Measurements from ENCODE around the gene RRAGA.
"Not testable (repeated sequence)": the region's sequence is repeated elsewhere in the genome, so short reads cannot be mapped to it uniquely, and the experiment has no call there.

The RRAGA gene

GRCh38 chr9:19085295-19085694 is 36.1 kb downstream of the RRAGA start:
- DNase-seq (ENCODE audit: low spot score), result no peak

GRCh38 chr9:19087106-19088000 is 38.1 kb downstream of the RRAGA start:
- DNase-seq (ENCODE audit: low spot score), result no peak

- not testable (repeated sequence) for DNase-seq (ENCODE audit: low spot score)
These were observed 48.2 kb downstream of the RRAGA start for GRCh38 chr9:19097431-19097830.

All from hepatic stellate cell (primary cell).